AG04449 (cell line): ENCODE measurements around the gene BLMH.

Source experiments
- CTCF ChIA-PET: fragments of 350-600 bp; formaldehyde crosslinking; extraction: SDS; loops from one replicate; lab custom pipeline; 2021; ENCODE audit warnings: antibody characterized with exemption; lab: Yijun Ruan, JAX
- POLR2A ChIA-PET: fragments of 400-600, 350-600 bp; formaldehyde crosslinking; extraction: SDS; loops from one replicate; lab custom pipeline; 2020; ENCODE audit warnings: antibody characterized with exemption, inconsistent platforms; lab: Yijun Ruan, JAX
- DNase-seq: peaks from one replicate; pipeline ENCODE4 v3.0.0-alpha.2; 2010; ENCODE audit warnings: low read depth, low spot score
- H3K4me3 ChIP-seq: 2 replicates; pipeline ENCODE4 v1.5.1; 2011; ENCODE audit warnings: low read depth, mild to moderate bottlenecking, control low read depth, low read length
- TF ChIP-seq, protein P1 (sequence below): IDR thresholded peaks from one replicate; pipeline ENCODE4 v1.5.1; 2011; ENCODE audit warnings: mild to moderate bottlenecking, moderate library complexity, low read length, control low read depth, inconsistent platforms; ENCODE audit not compliant: insufficient read depth; ENCODE audit errors: missing control alignments

BLMH gene

GRCh38 chr17:30199600-30199999 lies 92.1 kb downstream of the BLMH start:
- TF ChIP-seq, protein P1, sequence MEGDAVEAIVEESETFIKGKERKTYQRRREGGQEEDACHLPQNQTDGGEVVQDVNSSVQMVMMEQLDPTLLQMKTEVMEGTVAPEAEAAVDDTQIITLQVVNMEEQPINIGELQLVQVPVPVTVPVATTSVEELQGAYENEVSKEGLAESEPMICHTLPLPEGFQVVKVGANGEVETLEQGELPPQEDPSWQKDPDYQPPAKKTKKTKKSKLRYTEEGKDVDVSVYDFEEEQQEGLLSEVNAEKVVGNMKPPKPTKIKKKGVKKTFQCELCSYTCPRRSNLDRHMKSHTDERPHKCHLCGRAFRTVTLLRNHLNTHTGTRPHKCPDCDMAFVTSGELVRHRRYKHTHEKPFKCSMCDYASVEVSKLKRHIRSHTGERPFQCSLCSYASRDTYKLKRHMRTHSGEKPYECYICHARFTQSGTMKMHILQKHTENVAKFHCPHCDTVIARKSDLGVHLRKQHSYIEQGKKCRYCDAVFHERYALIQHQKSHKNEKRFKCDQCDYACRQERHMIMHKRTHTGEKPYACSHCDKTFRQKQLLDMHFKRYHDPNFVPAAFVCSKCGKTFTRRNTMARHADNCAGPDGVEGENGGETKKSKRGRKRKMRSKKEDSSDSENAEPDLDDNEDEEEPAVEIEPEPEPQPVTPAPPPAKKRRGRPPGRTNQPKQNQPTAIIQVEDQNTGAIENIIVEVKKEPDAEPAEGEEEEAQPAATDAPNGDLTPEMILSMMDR = no peak
- POLR2A ChIA-PET = no interaction called here
- H3K4me3 ChIP-seq = no peak overlapping the region
- CTCF ChIA-PET = no interaction called here
- DNase-seq = no peak
